ENCODE measurements around the gene RB1.
"Not testable (repeated sequence)": the region's sequence is repeated elsewhere in the genome, so short reads cannot be mapped to it uniquely, and the experiment has no call there.

The RB1 gene

DNA sequence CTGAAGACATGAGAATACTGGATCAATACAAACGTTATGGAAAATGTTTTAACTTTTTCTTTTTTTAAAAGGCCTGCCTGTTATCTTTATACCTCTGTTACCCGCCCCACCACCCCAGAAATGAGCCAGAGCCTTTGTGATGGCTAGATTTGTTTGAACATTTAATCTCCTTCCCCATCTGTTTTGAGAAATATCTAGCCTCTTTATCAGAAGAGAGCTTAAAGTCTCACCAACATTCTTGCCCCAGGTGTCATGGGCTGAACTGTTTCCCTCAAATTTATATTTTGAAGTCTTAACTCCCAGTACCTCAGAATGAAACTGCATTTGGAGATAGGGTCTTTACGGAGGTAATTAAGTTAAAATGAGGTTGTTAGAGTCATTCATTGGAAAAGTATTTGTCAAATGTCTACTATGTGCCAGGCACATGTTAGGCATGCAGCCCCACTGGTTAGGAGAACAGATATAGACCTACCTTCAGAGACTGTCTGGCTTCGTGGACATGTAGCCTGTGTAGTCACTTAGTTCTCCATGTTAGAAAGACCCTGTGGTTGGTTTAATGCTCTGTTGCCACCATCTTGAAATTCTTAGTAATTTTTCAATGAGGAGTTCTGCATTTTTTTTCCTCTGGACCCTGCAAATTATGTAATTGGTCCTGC is 6.3 kb upstream of the RB1 start:
- no peak for DNase-seq (ENCODE audit: low read depth)

DNA sequence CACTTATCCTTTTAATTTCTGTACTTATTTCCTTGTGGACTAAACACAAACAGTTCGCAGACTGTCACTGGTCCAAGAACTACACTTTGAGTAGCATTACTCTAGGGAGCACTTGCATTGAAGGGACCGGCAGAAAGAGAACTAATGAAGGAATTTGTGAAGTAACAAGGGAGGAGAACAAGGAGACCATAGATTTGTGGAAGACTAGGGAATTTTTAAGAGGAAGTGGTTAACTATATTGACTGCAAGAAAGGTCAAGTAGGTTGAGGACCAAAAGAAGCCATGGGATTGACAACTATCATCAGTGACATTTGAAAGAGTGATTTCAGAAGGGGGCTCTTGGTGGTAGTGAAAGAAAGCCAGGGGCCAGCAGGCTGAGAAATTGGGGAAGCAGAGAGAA is 4.0 kb upstream of the RB1 start:
- DNase-seq (ENCODE audit: low read depth), result no peak

DNA sequence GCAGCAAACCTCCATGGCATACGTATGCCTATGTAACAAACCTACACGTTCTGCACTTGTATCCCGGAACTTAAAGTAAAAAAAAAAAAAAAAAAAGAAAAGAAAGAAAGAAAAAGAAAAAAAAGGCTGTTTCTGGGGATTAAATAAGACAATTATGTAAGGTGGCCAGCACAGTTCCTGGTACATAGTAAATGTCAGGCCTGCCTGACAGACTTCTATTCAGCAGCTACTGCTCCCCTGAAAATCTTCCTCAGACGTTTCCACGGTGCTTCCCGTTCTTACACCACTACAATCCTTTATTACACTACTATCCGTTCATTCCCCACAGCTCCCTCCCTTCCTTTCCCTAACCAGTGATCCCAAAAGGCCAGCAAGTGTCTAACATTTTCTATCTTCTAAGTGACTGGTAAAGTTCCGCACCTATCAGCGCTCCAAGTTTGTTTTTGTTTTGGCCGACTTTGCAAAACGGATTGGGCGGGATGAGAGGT is 636 bp upstream of the RB1 start:
- DNase-seq (ENCODE audit: low read depth), result no peak

DNA sequence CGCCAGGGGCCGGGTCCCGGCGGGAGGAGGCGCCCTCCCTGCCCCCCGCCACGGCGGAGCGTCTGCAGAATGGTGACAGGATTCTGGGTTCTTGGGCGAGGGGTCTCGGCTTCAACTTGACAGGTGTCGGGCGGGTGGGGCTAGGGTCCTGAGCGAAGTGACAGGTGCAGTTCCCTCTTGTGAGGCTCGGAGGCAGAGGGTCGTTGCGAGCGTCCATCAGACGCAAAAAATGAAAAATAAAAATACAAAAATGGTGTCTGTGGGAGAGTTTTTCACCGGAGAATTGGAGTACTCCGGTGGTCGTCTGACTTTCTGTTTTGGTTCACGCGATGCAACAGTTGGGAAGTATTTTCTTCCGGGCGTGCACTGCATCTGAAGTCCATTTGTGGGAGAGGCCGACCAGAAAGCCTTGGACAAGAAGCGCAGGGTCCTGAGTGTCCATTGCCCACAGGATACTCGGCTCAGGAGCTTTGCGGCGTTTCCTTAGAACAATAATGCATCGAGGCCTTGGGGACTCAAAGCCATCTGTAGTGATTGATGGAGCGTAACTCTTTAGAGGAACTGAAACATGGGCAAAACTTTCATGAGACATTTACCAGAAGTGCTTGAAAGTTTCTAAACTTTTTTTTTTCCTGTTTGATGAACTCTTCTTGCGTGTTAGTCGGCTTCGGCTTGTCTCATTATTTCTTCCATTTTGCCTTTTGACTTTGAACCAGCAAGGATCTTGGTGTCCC is 759 bp downstream of the RB1 start:
- no peak for DNase-seq (ENCODE audit: low read depth)

DNA sequence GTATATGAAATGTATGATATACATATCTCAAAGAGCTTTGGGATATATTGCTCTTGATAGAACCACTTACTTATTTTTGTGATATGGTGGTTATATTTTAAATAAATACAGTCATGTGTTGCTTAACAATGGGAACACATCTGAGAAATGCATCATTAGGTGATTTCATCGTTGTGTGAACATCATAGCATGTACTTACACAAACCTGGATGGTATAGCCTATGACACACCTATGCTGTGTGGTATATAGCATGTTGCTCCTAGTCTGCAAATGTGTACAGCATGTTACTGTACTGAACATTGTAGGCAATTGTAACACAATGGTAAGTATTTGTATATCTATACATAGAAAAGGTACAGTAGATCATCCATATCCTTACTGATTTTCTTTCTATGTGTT is 7.7 kb downstream of the RB1 start:
- DNase-seq (ENCODE audit: low read depth), result no peak

DNA sequence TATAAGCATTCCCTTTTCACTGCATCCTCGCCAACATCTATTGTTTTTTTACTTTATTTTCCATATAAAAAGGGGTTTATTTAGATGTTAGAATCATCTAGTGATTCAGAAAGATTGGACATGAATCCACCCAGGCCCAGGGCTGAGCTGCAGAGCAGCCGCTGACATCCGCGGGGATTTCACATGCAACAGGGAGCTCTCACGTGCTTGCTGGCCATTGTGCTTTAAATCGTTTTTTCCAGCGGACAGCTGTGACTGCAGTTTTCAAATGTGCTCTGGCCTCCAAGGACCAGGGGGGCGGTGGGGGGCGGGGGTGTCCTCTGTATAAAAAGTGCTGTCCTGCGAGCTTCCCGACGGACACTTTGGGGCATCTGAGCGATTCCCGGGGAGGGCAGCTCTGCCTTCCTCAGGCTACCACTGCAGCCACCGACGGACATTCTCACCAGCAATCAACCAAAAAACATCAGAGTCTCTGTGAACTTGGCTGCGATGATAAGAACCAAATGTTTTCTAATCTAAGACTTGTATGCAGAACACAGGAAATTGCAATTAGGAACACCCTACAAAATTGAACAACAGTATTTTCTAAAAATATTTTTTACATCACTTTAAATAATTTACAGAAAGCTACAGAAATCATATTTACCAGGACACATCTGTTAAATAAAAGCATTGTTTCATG is 12.6 kb downstream of the RB1 start:
- no peak for DNase-seq (ENCODE audit: low read depth)

DNA sequence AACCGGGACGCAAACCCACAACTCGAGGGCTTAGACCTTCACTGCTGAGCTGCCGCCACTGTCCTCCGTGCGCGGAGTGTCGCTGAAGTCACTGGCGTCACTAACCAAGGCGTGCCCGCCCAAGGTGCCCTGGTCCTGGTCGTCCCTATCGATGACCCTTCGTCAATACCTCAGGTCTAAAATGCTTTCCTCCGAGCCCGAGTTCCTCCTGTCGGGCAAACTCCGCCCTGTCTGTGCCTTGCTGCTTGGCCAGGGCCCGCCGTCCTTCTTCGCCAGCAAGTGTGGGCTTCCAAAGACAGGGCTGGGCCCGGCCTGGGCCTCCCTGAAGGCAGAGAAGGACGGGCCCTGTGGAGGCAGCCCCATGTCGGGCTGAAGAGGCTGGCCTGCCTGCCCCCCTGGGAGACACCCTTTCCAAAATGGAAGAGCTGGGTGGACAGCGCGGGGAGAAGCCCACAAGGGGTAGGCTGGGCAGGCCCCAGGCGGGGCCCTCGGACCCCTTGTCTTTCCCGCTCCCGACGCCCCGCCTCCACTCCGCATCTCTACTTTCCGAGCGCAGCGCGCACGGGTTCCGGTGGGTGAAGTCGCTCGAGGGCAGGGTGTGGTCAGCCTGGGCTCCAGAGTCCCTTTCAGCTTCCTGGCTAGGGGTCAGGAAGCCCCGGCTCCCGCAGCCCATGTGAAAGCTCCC is 13.4 kb downstream of the RB1 start:
- no peak for DNase-seq (ENCODE audit: low read depth)

DNA sequence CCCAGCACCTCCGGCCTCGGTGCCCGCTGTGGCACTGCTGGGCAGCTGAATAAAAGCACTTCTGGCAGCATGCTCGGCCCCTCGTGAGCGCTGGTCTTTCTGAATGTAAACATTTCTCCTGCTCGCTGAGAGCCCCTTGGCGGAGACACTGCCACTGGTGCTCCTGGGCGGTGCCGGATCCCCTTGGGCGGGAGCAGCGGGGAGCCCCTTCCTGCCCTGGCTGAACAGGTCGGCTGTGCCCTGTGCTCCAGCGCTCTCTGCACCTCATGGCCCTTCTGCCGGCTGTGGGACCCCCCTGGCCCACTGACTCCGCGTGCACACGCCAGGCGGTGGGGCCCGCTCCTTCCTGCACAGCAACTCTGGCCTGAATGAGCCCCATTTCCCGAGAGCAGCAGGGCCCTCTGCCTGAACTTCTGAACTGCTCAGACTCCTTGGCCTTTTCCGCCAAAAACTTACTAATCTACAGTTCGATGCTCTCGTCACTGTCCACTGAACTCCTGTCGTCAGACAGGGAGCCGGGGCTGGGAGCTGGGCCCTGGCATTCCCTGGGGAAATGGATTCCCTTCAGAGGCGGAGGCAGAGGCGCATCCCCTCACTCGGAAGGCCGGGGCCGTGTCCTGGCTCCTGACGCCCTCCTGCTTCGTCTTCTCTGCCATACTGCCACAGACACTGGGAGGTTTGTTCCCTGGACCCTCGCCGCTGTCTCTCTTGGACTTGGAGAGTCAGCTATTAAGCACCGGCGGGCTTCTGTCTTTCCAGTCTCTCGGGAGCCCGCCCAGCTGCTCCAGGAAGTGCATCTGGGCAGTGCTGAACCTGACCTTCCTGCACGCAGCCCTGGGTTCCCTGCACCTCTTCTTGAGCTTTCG is 14.2 kb downstream of the RB1 start:
- DNase-seq (ENCODE audit: low read depth), result no peak

DNA sequence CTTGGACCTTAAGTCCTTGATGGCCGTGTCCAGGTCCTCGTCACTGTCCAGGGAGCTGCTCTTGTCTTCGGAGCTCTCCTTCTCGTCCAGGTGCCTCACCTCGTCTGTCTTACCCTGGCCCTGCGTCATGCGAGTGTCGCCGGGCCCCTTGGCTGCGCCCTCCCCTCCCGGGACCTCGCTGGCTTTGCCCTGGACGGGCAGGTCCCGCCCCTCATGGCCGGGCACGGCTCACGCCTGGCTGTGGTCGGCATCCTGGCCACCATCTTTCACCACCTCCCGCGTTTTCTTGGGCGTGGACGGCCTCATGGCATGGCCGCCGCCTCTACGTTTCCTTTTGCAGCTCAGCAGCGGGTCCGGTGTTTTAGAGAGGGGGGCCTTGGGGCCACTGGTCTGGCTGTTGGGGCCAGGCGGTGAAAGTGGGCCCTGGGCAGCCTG is 14.8 kb downstream of the RB1 start:
- no peak for DNase-seq (ENCODE audit: low read depth)

DNA sequence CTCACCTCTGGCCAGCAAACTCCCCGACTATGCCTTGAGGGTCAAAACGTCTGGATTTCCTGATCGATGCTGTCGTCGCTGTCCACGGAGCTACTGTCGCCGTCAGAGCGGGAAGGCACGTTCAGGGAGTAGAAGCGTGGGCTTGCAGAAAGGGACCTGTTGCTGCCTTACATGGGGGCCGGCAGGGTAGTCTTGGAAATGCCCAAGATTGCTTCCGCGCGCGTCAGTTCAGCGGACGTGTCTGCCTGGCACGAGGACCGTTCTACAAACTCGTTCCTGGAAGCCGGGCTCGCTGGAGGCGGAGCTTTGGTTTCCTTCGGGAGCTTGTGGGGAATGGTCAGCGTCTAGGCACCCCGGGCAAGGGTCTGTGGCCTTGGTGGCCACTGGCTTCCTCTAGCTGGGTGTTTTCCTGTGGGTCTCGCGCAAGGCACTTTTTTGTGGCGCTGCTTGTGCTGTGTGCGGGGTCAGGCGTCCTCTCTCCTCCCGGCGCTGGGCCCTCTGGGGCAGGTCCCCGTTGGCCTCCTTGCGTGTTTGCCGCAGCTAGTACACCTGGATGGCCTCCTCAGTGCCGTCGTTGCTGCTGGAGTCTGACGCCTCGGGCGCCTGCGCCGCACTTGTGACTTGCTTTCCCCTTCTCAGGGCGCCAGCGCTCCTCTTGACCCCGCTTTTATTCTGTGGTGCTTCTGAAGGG is 15.4 kb downstream of the RB1 start:
- no peak for DNase-seq (ENCODE audit: low read depth)

DNA sequence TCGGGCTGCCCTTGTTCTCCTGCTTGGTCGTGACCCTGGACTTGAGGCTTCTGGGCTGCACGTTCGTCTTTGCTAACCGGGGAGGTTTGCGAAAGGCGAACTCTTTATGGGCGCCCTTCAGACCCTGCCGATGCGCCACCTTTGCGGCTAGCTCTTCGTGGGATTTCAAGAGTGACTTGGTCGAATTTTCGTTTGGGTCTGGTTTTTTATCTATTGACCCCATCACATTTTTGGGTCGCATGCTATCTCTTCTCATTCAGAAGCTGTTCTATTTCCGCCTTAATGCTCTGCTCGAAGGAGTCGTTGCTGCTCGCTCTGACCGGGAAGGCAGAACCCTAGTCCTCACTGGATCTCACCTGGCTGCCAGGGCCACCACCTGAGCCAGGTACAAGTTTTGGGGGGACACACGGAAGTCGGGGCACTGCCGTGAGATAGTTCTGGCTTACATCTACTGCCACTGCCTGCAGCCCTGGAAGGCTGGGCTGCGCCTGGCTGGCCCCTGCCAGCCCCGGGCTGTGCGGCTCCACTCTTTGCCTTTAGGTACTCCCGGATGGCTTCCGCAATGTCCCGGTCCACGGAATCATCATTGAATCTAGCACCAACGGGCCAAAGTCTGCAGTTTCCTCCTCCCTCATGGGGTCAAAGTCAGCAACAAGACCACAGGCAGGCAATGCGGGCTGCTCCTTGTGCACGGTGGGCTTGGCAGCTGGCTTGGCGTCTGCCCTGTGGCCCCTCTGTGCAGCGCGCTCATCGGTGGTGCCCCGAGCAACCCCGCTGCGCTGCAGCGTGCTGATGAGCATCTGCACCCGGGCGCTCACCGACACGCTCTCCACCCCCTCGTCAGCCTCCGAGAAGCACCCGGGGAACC is 16.2 kb downstream of the RB1 start:
- DNase-seq (ENCODE audit: low read depth), result no peak

DNA sequence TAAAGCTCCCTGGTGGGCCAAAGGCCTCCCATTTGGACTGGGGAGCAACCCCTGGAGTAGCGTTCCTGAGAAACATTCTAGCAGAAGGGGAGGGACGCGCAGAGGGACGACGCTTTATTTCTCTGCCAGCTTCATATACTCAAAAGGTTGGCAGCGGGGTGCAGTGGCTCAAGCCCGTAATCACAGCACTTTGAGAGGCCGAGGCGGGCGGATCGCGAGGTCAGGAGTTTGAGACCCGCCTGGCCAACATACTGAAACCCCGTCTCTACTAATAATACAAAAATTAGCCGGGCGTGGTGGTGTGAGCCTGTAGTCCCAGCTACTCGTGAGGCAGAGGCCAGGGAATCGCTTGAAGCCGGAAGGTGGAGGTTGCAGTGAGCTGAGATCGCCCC is 16.8 kb downstream of the RB1 start:
- DNase-seq (ENCODE audit: low read depth), result no peak

DNA sequence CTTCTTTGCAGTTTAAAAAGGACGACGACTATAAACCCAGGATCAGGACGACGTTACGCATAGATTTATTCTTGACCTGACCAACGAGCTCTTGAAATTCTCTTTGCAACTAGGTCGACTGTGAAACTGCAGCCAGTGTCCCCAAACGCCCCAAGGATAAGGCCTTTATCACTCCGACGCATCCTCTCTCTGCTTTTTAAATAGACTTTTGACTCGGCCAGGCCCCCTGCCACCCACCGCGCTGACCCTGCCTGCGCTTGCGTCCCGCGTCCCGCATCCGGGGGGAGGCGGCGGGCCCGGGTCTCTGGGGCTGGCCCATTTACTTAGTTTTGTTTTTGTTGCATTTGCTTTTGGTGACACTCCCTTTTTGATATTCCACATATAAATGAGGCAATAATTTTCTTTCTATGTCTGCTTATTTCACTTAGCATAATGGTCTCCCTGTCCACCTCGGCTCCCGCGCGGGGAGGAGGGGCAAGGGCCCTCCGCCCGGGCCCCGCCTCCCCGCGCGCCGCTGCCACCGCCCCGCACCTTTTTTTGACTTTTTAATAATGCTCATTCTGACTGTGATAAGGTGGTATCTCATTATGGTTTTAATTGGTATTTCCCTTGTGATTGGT is 17.4 kb downstream of the RB1 start:
- DNase-seq (ENCODE audit: low read depth), result no peak

DNA sequence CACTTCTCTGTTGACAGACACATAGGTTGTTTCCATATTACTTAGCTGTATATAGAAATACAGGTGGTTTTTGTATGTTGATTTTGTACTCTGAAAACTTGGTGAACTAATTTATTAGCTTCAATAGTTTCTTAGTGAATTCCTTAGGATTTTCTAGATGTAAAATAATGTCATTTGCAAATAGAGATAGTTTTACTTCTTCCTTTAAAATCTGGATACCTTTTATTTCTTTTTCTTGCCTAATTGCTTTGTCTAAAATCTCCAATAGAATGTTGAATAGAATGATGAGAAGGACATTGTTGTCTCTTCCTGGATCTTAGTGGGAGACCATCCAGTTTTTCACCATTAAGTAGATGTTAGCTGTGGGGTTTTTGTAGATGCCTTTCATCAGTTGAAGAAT is 18.7 kb downstream of the RB1 start:
- DNase-seq (ENCODE audit: low read depth), result no peak

DNA sequence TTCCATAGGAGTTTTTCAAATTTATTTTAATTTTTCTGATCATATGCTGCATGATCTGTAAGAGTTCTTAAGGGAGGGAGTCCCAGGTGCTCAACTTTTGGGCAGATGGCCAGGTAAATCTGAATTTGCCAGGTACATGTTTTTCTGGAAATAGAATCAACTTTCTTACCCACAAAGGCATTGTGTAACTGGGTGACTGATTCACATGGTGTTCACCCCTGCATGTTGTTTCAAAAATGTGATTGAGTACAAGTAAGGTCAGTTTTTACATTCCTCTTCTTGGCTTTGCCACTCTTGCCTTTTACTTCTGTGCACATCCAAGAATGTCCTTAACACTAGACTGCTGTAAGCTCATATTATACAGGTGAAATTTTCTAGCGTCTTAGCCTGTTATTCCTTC is 30.4 kb downstream of the RB1 start:
- no peak for DNase-seq (ENCODE audit: low read depth)

DNA sequence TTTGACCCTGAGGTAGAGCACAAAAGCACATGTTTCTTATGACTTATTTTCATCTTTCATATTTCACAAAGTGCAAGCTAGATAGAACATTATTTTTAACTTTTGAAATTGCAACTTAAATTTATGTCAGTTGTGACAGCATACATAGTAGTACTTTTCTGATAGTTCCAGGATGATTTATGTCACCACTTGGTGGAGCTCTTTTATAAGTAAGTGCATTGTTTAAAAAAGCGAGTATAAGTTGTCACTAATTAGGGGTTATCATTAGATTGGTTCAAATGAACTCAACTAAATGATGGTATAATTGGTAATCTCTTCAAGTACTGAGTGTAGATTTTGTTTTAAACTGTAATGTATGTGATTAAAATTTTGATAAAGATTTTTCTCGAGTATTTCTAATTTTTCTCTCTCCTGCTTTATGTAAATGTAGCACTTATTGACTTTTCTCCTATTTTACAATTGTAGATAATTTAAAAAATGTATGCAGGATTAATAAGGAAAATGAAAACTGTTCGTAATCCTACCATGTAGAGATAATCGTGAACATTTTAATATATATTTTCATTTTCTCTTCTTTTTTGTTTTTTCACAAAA is 31.1 kb downstream of the RB1 start:
- DNase-seq (ENCODE audit: low read depth), result no peak

DNA sequence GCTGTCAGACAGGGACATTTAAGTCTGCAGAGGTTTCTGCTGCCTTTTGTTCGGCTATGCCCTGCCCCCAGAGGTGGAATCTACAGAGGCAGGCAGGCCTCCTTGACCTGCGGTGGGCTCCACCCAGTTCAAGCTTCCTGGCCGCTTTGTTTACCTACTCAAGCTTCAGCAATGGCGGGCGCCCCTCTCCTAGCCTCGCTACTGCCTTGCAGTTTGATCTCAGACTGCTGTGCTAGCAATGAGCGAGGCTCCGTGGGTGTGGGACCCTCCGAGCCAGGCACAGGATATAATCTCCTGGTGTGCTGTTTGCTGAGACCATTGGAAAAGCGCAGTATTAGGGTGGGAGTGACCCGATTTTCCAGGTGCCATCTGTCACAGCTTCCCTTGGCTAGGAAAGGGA is 35.6 kb downstream of the RB1 start:
- DNase-seq (ENCODE audit: low read depth), result not testable (repeated sequence)

DNA sequence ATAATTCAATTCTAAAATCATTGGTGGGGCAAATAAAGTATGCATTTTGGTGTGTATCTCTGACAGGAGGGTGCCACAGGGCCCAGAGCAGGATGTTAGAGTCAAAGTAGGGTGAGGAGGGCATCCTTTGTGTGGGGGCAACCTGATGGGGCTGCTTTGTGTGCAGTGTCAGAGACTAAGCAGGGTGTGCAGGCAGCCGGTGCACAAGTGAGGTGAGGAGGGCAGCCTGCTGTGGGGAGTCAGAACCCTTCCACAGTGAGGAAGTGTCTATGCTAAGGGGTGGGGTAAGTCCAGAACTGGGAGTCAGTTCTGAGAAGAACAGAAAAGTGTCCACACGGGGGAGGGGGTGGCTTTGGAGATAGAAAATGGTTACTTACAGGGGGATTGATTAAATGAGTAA is 40.7 kb downstream of the RB1 start:
- no peak for DNase-seq (ENCODE audit: low read depth)

DNA sequence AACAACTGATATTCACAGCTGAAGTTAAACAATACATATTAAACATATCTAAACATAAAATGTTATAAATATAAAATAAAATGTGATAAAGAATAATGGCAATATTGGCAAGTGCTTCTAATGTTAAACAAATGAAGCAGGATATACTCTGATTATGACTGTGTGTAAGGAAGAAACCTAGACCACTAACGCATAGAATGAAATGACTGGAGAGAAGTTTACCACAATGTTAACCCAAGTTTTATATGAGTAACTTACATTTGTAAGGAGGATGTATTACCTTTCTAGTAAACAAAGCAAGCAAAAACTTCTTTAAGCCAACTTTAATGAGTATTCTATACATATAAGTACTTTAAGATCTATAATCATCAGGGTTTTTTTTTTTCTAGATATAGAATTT is 43.0 kb downstream of the RB1 start:
- no peak for DNase-seq (ENCODE audit: low read depth)
